IMR-90 (cell line): Measurements from ENCODE around the gene MAU2. TPM values are rescaled to one million over a fixed set of nuclear protein-coding genes. Genes with fewer than 3 reads are reported as not detected.

Source experiments
- ATAC-seq: fragments of 200-7000 bp; cut with Tn5 transposase; 2 replicates; pipeline ENCODE4 v1.9.1; 2020; ENCODE audit warnings: low read depth, mild to moderate bottlenecking, moderate library complexity
- BruUV-seq: library from RNA; stranded (reverse); fragments of 400-500 nt; replicated peaks from 2 replicates; lab custom pipeline; 2021; lab: Mats Ljungman, UMichigan
- CTCF ChIA-PET: fragments of 300-600 bp; formaldehyde crosslinking; extraction: SDS; loops from one replicate; lab custom pipeline; 2021; ENCODE audit warnings: antibody characterized with exemption; lab: Yijun Ruan, JAX
- POLR2A ChIA-PET: fragments of 300-600 bp; sonication (Branson Sonifier 250); formaldehyde crosslinking; loops from one replicate; lab custom pipeline; 2022; ENCODE audit warnings: antibody characterized with exemption; ENCODE audit not compliant: unreplicated experiment; lab: Charles Lee
- DNase-seq: peaks from one replicate; pipeline ENCODE4 v3.0.0; 2013
- H2AFZ ChIP-seq: replicated peaks from 2 replicates; pipeline ENCODE3; 2013; ENCODE audit warnings: low read length, mild to moderate bottlenecking; ENCODE audit not compliant: poor library complexity
- H2AK5ac ChIP-seq: 2 replicates; pipeline ENCODE4 v1.6.1; 2013; ENCODE audit warnings: low read depth, low read length, inconsistent platforms
- H2AK9ac ChIP-seq: replicated peaks from 2 replicates; pipeline ENCODE3; 2013; ENCODE audit warnings: mild to moderate bottlenecking, low read depth, low read length, moderate library complexity; ENCODE audit not compliant: poor library complexity
- H2BK120ac ChIP-seq: 2 replicates; pipeline ENCODE4 v1.6.1; 2013; ENCODE audit warnings: low read depth, low read length, inconsistent platforms
- H2BK15ac ChIP-seq: 3 replicates; pipeline ENCODE4 v1.6.1; 2013; ENCODE audit warnings: low read depth, low read length, inconsistent platforms
- H2BK20ac ChIP-seq: 2 replicates; pipeline ENCODE4 v1.6.1; 2013; ENCODE audit warnings: low read depth, mild to moderate bottlenecking, inconsistent platforms, low read length, moderate library complexity
- H2BK5ac ChIP-seq: 2 replicates; pipeline ENCODE4 v1.6.1; 2013; ENCODE audit warnings: mild to moderate bottlenecking, low read depth, low read length, inconsistent platforms; ENCODE audit not compliant: poor library complexity, severe bottlenecking
- H3K14ac ChIP-seq: replicated peaks from 2 replicates; pipeline ENCODE4 v1.6.1; 2013; ENCODE audit warnings: low read depth, low read length, inconsistent platforms
- H3K18ac ChIP-seq: 2 replicates; pipeline ENCODE4 v1.6.1; 2013; ENCODE audit warnings: low read depth, low read length, control low read depth
- H3K23ac ChIP-seq: 2 replicates; pipeline ENCODE4 v1.6.1; 2013; ENCODE audit warnings: low read depth, low read length, inconsistent platforms
- H3K27ac ChIP-seq: 2 replicates; pipeline ENCODE4 v1.5.1; 2013; ENCODE audit warnings: mild to moderate bottlenecking, control low read depth, low read length; ENCODE audit not compliant: insufficient read depth
- H3K27me3 ChIP-seq: 2 replicates; pipeline ENCODE4 v1.6.1; 2013; ENCODE audit warnings: low read length; ENCODE audit not compliant: control insufficient read depth, insufficient read depth
- H3K36me3 ChIP-seq: 2 replicates; pipeline ENCODE4 v1.6.1; 2013; ENCODE audit warnings: low read length, mixed read lengths; ENCODE audit not compliant: control insufficient read depth, insufficient read depth
- H3K4ac ChIP-seq: 2 replicates; pipeline ENCODE4 v1.6.1; 2013; ENCODE audit warnings: low read depth, low read length, inconsistent platforms
- H3K4me1 ChIP-seq: 2 replicates; pipeline ENCODE4 v1.6.1; 2013; ENCODE audit warnings: low read length, mixed read lengths; ENCODE audit not compliant: control insufficient read depth, insufficient read depth
- H3K4me2 ChIP-seq: 2 replicates; pipeline ENCODE4 v1.6.1; 2013; ENCODE audit warnings: low read depth, mild to moderate bottlenecking, control low read depth, low read length, moderate library complexity
- H3K4me3 ChIP-seq: 2 replicates; pipeline ENCODE4 v1.5.1; 2013; ENCODE audit warnings: low read depth, mild to moderate bottlenecking, control low read depth, low read length, moderate library complexity; ENCODE audit not compliant: insufficient read depth
- H3K56ac ChIP-seq: 2 replicates; pipeline ENCODE4 v1.6.1; 2013; ENCODE audit warnings: low read length, inconsistent platforms; ENCODE audit not compliant: insufficient read depth; ENCODE audit errors: extremely low read depth
- H3K79me1 ChIP-seq, 2 experiments: 2 replicates each; pipeline ENCODE4 v1.6.1; 2013; ENCODE audit warnings: low read length in 2 of 2, inconsistent platforms in 1 of 2, low read depth in 1 of 2
- H3K9ac ChIP-seq: 2 replicates; pipeline ENCODE4 v1.6.1; 2013; ENCODE audit warnings: low read depth, low read length, control low read depth
- H3K9me1 ChIP-seq: 2 replicates; pipeline ENCODE4 v1.6.1; 2013; ENCODE audit warnings: low read length, inconsistent platforms; ENCODE audit not compliant: insufficient read depth
- H3K9me3 ChIP-seq: 2 replicates; pipeline ENCODE4 v1.6.1; 2013; ENCODE audit warnings: low read length; ENCODE audit not compliant: control insufficient read depth, insufficient read depth
- H4K20me1 ChIP-seq: 2 replicates; pipeline ENCODE4 v1.6.1; 2013; ENCODE audit warnings: low read length, inconsistent platforms; ENCODE audit not compliant: insufficient read depth
- H4K5ac ChIP-seq: 2 replicates; pipeline ENCODE4 v1.6.1; 2013; ENCODE audit warnings: mild to moderate bottlenecking, low read depth, low read length, control low read depth
- H4K8ac ChIP-seq, 2 experiments: 2 replicates each; pipeline ENCODE4 v1.6.1; 2013; ENCODE audit warnings: low read depth in 2 of 2, low read length in 2 of 2, control low read depth in 1 of 2, inconsistent platforms in 1 of 2
- H4K91ac ChIP-seq: 2 replicates; pipeline ENCODE4 v1.6.1; 2013; ENCODE audit warnings: low read depth, low read length, inconsistent platforms; ENCODE audit not compliant: insufficient read depth
- CTCF ChIP-seq: conservative IDR thresholded peaks from 2 replicates; pipeline ENCODE4 v1.5.1; 2012; ENCODE audit warnings: mild to moderate bottlenecking, low read depth, low read length, improper control_type of control experiment
- FOS ChIP-seq: fragments of 150-350 bp; IDR thresholded peaks from 2 replicates; pipeline ENCODE4 v1.6.1; 2016; ENCODE audit warnings: low read depth, low read length
- MAFK ChIP-seq: IDR thresholded peaks from 2 replicates; pipeline ENCODE4 v1.6.1; 2012; ENCODE audit warnings: low read depth, low read length, improper control_type of control experiment
- MAZ ChIP-seq: IDR thresholded peaks from 2 replicates; pipeline ENCODE4 v1.6.1; 2012; ENCODE audit warnings: low read depth, mild to moderate bottlenecking, low read length, improper control_type of control experiment, moderate library complexity, borderline replicate concordance
- RAD21 ChIP-seq: IDR thresholded peaks from 2 replicates; pipeline ENCODE4 v1.6.1; 2012; ENCODE audit warnings: low read length, improper control_type of control experiment
- RCOR1 ChIP-seq: IDR thresholded peaks from 2 replicates; pipeline ENCODE4 v1.6.1; 2012; ENCODE audit warnings: mild to moderate bottlenecking, low read length, improper control_type of control experiment; ENCODE audit not compliant: insufficient replicate concordance
- RFX5 ChIP-seq: IDR thresholded peaks from 2 replicates; pipeline ENCODE4 v1.8.0; 2012; ENCODE audit warnings: low read depth, mild to moderate bottlenecking, low read length, moderate library complexity
- WGBS, 2 experiments: methylation state at CpG; one replicate each; pipeline versions ENCODE4 v1.1.5 to v1.1.7; 2013; ENCODE audit warnings: missing lambda C conversion rate in 2 of 2; ENCODE audit not compliant: insufficient read length in 1 of 2; ENCODE audit errors: extremely low coverage in 2 of 2; 5-methylcytosine and 5-hydroxymethylcytosine counted together
- dilution Hi-C: fragments of 300-500 bp; cut with HindIII; formaldehyde crosslinking; loops from one replicate; pipeline ENCODE4 v1.14.3; 2018; ENCODE audit warnings: low sequenced_read_pairs; ENCODE audit not compliant: unreplicated experiment
- in situ Hi-C: fragments of 300-500 bp; cut with MboI; formaldehyde crosslinking; loops from 3 replicates; pipeline ENCODE4 v1.14.3; 2019; ENCODE audit warnings: low sequenced_read_pairs, inconsistent platforms, mixed read lengths
- intact Hi-C: fragments of 100-400 bp; cut with micrococcal nuclease; formaldehyde crosslinking; loops from 2 replicates; pipeline ENCODE4 v1.10.0; 2022
- polyA plus RNA-seq, 3 experiments: library from polyadenylated mRNA; depleted of rRNA; stranded (reverse); fragments of >200 nt; gene quantifications; 2 replicates each; pipeline ENCODE4 v1.2.3, GENCODE V29; 2012; ENCODE audit warnings: low replicate concordance in 1 of 3
- total RNA-seq: library from RNA; depleted of rRNA; stranded (reverse); fragments of >200 nt; gene quantifications from 2 replicates; pipeline ENCODE4 v1.2.3, GENCODE V29; 2012

The MAU2 gene
- total and polyA plus RNA-seq, 2 of the 4 experiments (the other 2 are of a cell fraction) = 24.6 to 31.1 TPM

GRCh38 chr19:19305696-19306095, 14.9 kb upstream of the MAU2 start:
- Histone ChIP-seq H2BK120ac (no peak overlapping the region), H3K23ac (no peak overlapping the region), H3K79me1 (peaks cover 7 to 17% of the 10 kb centered on the region in 2 experiments; a peak in 2 of 4 replicates), H2AFZ (no peak overlapping the region), H3K4me2 (no peak overlapping the region), H3K56ac (no peak overlapping the region), H2AK5ac (no peak overlapping the region), H4K5ac (no peak overlapping the region), H2BK15ac (no peak overlapping the region), H3K27ac (no peak overlapping the region), H3K9me1 (0 out of 2 replicates have a peak, but pooled peaks cover 3% of the 10 kb centered on the region), H3K36me3 (peaks cover 72% of the 10 kb centered on the region), H4K20me1 (peaks cover 2% of the 10 kb centered on the region; the same call in 1 of the 2 replicates), H3K9ac (no peak overlapping the region), H2AK9ac (no peak overlapping the region), H3K18ac (no peak overlapping the region), H3K4me1 (no peaks in the 10 kb centered on the region), H3K27me3 (no peaks in the 10 kb centered on the region), H3K4me3 (no peak overlapping the region), H2BK20ac (no peak overlapping the region), H3K4ac (no peak overlapping the region), H3K14ac (no peak overlapping the region), H3K9me3 (no peaks in the 10 kb centered on the region), H2BK5ac (no peak overlapping the region), H4K8ac (no peak overlapping the region), H4K91ac (no peak overlapping the region)
- intact Hi-C loops (no loop called here), in situ Hi-C loops (no loop called here), dilution Hi-C loops (no loop called here)
- CTCF ChIA-PET = no interaction called here
- 93% methylated on average over 8 of the region's 16 CpGs; no CpG with 5 or more reads in 1 of the 2 experiments for WGBS, 2 experiments
- POLR2A ChIA-PET = no interaction called here
- ATAC-seq (no peak), DNase-seq (no peak)
- no TSS peak for BruUV-seq
- TF ChIP-seq RCOR1 = no peak
- no peak for TF ChIP-seq FOS
- TF ChIP-seq RAD21 = no peak
- TF ChIP-seq MAZ = no peak
- no peak for TF ChIP-seq RFX5
- no peak for TF ChIP-seq CTCF
- no peak for TF ChIP-seq MAFK
